Breast epithelium (tissue), 3 donors: ENCODE data around the gene POLR1E.

ENCODE experiments used
- POLR2A ChIP-seq: fragments of 450-650 bp; IDR thresholded peaks from one replicate; pipeline ENCODE4 v1.6.1; 2016; ENCODE audit warnings: antibody characterized with exemption, mild to moderate bottlenecking, moderate library complexity
- POLR2AphosphoS5 ChIP-seq, 3 donors: sonication (generic); formaldehyde crosslinking; IDR thresholded peaks; one replicate each; pipeline ENCODE4 v1.6.1; 2017; ENCODE audit warnings: antibody characterized with exemption in 3 of 3
- TF ChIP-seq, protein P1 (sequence below), 3 donors: fragments of 450-650 bp; IDR thresholded peaks; one replicate each; pipeline ENCODE4 v1.5.1; 2016 to 2017; ENCODE audit warnings: antibody characterized with exemption in 3 of 3, mild to moderate bottlenecking in 3 of 3, moderate library complexity in 3 of 3

DNA sequence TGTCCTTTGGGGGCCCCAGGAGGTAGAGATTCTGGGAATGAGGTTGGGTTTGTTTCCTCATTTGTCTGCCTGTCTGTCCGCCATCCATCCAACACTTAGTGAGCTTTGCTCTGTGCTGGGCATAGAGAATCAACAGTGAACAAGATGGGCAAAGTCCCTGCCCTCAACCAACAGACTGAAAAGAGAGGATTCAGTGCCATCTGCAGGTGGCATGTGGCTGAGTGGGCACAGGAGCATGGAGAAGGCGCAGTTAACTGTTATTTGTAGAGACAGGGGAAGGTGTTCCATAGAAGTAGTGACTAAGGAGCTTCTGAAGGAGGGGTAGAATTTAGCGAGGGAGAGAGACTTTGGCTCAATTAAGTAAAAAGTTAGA, 23.1 kb downstream of the POLR1E start:
- TF ChIP-seq, protein P1, sequence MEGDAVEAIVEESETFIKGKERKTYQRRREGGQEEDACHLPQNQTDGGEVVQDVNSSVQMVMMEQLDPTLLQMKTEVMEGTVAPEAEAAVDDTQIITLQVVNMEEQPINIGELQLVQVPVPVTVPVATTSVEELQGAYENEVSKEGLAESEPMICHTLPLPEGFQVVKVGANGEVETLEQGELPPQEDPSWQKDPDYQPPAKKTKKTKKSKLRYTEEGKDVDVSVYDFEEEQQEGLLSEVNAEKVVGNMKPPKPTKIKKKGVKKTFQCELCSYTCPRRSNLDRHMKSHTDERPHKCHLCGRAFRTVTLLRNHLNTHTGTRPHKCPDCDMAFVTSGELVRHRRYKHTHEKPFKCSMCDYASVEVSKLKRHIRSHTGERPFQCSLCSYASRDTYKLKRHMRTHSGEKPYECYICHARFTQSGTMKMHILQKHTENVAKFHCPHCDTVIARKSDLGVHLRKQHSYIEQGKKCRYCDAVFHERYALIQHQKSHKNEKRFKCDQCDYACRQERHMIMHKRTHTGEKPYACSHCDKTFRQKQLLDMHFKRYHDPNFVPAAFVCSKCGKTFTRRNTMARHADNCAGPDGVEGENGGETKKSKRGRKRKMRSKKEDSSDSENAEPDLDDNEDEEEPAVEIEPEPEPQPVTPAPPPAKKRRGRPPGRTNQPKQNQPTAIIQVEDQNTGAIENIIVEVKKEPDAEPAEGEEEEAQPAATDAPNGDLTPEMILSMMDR (IDR thresholded peaks at IDR 0.05): no peak
- TF ChIP-seq POLR2AphosphoS5 (IDR thresholded peaks at IDR 0.05): no peak
- TF ChIP-seq POLR2A: no peak
